Measurements from ENCODE around the gene ARHGAP31. TPM values are rescaled to one million over a fixed set of nuclear protein-coding genes. Genes with fewer than 3 reads are reported as not detected.

ARHGAP31 gene
- total RNA-seq, 1 donor from 2014 or later: 23.7 TPM

- CTCF ChIA-PET: no interaction called here
- H3K27ac Mint-ChIP-seq: peak overlapping the region; percentile 90
- intact Hi-C loops (cut with micrococcal nuclease): loop anchor here (1.0 to 2.0 kb wide), 6 partner anchors 29 to 1273 kb away; partner anchors contain the start of genes ARHGAP31, COX17, GTF2E1 and RABL3
- POLR2A ChIA-PET: interaction anchor here (0.5 to 8.7 kb wide), 11 partner anchors 28 to 625 kb away, joined by 3 to 102 read pairs (median 4); partner anchors contain the start of genes COX17, GSK3B and TIMMDC1
- peaks cover 32% of the 10 kb centered on the region for H3K4me1 Mint-ChIP-seq
- DNase-seq: no peak
- peaks cover 24% of the 10 kb centered on the region for H3K36me3 Mint-ChIP-seq (ENCODE audit: low read depth)
- H3K4me3 Mint-ChIP-seq: peak overlapping the region; percentile 93
- no peak for TF ChIP-seq CTCF (IDR thresholded peaks at IDR 0.05)
- no peaks in the 10 kb centered on the region for H3K27me3 Mint-ChIP-seq
- H3K9me3 Mint-ChIP-seq: no peaks in the 10 kb centered on the region
- no peak for ATAC-seq (ENCODE audit: low read depth)
Measured at GRCh38 chr3:119469418-119470189, 175.4 kb downstream of the ARHGAP31 start.

Other genes starting within 250 kb of the ARHGAP31 start
- not detected in 2 replicates for gene TEX55, start 148.2 kb upstream of the ARHGAP31 start, total RNA-seq
- gene UPK1B, start 120.8 kb upstream of the ARHGAP31 start, total RNA-seq: not detected in 2 replicates
- 13.8 and 18.0 TPM in 2 replicates for gene B4GALT4, start 53.5 kb upstream of the ARHGAP31 start, total RNA-seq
- 33.7 and 45.6 TPM in 2 replicates for gene TMEM39A, start 169.2 kb downstream of the ARHGAP31 start, total RNA-seq
- 32.1 and 35.8 TPM in 2 replicates for gene POGLUT1, start 174.6 kb downstream of the ARHGAP31 start, total RNA-seq
- 73.0 and 76.1 TPM in 2 replicates for gene TIMMDC1, start 204.2 kb downstream of the ARHGAP31 start, total RNA-seq